GM19025 (cell line): Measurements from ENCODE around the gene PDE3B.
"Not testable (repeated sequence)": the region's sequence is repeated elsewhere in the genome, so short reads cannot be mapped to it uniquely, and the experiment has no call there.

Source experiments
- ATAC-seq: cut with Tn5 transposase; IDR thresholded peaks from one replicate; pipeline ENCODE4 v1.9.1; 2021; ENCODE audit warnings: mild to moderate bottlenecking, low read depth, moderate library complexity; ENCODE audit not compliant: unreplicated experiment

The PDE3B gene

DNA sequence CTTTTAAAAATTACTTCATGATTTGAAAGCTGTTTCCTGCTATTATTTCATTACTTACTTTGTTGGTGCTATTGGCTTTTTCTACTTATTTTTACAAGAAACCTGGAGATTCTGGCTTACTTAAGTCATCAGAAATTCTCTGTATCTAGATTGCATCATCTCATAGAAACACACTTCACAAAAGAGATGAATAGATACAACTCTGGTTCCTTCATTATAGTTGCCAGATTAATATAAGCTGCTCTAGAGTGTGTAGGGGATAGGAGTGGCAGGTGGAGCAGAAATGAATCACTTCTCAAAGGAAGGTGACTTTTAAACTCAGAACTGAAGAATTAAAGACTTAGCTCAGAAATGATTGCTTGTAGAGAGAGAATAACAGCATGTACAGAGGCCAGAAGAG, 228.4 kb downstream of the PDE3B start:
- no peak for ATAC-seq

DNA sequence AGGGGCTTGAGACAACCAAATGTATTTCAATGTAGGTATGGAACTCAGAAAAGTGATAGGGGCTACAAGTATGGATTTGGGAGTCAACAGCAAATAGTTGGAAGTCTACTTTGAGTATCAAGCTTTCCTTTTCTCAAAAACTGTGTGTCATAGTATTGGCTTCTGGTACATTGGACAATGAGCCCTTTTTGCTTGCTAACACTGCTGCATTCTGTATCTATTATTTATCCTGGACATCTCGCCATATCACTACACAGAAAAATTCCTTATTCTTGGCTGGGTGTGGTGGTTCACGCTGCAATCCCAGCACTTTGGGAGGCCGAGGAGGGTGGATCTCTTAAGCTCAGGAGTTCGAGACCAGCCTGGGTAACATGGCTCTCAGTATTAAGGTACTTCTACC, 230.0 kb downstream of the PDE3B start:
- no peak for ATAC-seq

DNA sequence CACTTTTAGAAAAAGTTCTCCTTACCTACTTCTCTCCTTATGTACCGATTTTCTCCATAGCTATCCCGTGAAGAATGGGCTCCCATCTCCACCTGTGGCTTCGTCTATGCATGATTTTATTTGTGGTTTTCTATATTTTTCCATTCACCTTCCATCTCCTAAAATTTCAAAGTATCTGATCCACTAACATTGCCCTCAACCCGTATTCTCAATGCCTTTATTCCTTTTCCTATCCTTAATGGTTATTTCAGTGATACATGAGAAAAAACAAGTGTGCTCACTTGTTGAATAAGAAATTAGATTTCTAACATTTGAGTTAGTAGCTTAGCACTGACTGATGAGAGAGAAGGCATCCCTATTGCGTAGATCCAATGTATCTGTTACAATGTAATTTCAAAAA, 231.6 kb downstream of the PDE3B start:
- no peak for ATAC-seq

DNA sequence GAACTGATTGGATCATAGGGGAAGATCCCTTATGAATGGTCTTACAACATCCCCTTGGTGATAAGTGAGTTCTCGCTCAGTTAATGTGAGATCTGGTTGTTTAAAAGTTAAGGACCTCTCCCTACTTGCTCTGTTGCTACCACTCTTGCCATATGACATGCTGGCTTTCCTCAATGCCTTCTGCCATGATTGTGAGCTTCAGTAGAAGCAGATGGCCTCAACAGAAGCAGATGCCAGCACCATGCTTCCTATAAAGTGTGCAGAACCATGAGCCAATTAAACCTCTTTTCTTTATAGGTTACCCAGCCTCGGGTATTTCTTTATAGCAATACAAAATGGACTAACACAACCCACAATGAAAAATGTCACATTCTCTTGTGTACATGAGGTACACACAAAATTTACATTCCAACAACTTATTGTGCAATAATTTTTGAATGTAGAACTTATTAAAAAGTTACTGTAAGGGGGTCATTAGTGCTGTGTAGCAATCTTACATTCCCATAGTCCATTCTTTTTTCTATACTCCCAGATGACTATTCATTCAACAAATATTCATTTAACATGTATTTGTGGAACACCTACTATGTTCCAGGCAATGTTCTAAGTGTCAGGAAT, 238.1 kb downstream of the PDE3B start:
- no peak for ATAC-seq

DNA sequence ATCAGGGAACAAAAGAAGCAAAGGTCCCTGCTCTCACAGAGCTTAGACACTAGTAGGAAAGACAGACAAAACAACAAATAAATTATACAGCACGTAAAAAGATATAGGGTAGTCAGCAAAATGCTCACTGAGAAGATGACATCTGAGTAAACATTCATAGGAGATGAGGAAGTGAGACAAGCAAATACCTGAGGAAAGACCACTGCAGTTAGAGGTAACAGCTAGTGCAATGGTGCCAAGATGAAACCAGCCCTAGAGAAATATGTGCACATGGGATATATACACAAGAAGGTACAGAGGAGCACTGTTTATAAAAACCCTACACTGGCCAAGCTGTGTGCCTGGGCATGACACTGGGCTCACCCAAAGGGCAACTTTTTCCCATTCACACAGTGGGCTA, 238.6 kb downstream of the PDE3B start:
- no peak for ATAC-seq

DNA sequence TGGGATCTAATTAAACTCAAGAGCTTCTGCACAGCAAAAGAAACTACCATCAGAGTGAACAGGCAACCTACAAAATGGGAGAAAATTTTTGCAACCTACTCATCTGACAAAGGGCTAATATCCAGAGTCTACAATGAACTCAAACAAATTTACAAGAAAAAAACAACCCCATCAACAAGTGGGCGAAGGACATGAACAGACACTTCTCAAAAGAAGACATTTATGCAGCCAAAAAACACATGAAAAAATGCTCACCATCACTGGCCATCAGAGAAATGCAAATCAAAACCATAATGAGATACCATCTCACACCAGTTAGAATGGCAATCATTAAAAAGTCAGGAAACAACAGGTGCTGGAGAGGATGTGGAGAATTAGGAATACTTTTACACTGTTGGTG, 240.1 kb downstream of the PDE3B start:
- ATAC-seq = not testable (repeated sequence)

DNA sequence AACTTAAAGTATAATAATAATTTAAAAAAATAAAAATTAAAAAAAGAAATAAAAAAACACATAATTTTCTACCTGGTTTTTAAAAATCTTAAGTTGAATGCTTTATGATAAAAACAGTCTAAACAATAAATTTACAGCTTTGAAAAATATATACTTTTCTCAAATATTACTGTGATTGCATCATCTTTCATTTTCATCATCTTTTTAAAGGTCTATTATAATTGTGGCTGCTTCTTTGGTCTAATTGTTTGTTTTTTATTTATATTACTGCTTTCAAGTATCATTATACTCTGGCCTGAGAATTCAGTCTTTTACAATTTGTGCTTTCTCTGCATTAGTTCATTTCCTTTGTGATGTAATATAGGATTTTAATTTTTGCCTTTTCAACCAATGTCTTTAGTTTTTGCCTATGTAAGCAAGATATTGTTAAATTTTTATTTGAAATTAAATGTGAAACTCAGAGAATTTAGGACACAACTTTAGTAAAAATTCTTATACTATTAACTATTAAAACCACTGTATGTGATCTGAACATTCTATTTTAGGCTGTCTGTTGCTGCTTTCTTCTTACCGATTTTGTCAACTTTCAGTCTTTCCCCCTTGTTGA, 241.2 kb downstream of the PDE3B start:
- no peak for ATAC-seq

DNA sequence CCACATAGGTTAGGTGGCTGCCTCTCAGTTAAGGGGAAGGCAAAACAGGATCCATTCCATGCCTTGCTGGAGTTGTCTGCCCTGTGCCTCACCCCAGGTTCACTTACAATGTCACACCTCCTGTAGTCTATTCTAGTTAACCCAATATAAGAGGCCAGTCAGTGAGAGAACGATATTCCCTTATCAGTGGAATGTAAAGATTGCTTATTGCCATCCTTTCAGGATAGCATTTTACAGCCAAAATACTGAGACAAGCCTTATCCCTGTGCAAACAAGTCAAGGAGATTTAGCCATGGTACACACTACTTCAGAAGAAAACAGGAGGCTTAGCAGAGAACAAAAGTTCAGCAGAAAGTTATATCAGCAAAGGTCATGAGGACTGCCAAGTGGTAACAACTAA, 242.9 kb downstream of the PDE3B start:
- ATAC-seq = no peak

DNA sequence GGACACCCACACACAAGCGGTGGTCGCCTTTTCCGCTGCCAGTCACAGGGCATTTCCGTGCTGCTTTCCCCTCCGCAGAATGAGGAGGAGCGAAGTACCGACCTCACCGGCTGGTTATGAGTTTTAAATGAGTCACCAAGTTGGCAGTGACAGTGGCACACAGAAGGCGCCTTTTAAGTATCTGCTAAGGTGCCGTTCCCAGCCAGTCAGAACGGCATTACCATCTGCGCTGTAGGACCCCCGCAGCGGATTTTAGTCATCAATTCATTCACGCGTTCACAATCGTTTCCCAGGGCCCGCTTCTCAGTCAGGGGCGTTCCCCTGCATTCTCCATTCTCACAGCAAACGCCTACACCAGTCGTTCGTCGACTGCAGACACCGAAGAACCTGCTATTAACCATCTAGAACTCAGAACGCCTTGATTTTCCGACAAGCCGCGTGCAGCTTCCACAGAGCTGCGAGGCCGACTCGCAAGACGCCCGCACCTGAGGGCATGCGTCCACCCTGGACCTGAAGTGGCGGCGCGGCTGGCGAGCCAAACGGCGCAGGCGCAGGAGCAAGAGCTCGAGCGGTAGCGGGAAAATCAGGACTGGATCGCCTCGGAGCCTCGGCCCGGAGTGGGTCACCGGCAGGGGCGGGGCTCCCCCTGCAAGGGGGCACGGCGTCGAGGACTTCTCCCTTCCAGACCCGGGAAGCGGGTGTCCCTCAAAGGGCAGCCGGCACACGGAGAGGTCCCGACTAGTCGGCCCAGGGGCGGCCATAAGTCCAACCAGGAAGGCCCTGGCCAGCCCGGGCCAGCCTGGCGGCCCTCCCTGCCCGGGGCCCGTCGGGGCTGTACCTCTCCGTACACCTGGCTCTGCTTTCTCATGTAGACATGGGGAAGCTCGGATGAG, 247.8 kb downstream of the PDE3B start:
- ATAC-seq = peak; percentile 40

DNA sequence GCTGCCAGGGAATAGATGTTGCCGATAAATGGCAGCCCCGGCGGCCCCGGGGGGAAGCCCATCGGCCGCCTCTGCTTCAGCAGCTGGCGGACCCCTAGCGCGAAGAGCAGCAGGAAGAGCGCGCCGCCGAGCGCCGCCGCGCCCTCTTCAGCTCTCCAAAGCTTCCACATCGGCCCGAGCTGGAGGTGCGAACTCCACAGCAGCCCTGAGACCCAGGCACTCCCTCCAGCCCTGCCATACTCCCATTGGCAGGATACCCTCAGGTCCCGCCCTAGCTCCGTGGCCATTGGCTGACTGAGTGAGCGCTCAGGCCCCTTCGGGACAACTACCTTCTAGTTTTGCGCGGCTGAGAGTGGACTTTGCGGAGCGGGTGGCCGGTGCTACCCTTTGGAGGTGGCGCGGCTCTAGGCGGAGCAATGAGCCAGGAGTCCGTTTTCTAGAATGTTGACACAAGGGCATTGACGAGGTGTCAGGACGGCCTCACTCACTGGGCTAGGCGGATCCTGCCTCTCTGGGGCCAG, 248.5 kb downstream of the PDE3B start, which contains the start of gene CYP2R1:
Gene CYP2R1, minus strand, starts transcription at position 196 of the 521 bp plus-strand sequence. Its CDS starts 26 bp downstream, at position 170.
- peak; percentile 94 for ATAC-seq

DNA sequence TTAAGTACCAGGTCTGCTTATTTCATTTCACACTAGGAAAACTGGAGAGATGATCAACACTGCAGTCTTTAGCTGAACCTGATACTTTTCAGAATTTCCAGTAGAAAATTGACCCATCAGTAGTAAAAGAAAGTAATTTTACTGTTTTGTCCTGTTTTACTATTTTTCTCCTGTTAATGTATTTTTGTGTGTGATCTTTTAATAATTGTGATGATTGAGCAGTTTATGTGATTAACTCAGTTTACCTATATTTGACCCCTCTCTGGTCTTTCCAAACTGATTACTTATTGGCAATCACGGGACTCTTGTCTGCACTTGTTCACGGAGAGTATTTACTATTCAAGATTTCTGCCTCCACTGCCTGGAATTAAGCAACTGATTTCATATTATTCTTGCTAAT, 249.0 kb downstream of the PDE3B start:
- no peak for ATAC-seq

DNA sequence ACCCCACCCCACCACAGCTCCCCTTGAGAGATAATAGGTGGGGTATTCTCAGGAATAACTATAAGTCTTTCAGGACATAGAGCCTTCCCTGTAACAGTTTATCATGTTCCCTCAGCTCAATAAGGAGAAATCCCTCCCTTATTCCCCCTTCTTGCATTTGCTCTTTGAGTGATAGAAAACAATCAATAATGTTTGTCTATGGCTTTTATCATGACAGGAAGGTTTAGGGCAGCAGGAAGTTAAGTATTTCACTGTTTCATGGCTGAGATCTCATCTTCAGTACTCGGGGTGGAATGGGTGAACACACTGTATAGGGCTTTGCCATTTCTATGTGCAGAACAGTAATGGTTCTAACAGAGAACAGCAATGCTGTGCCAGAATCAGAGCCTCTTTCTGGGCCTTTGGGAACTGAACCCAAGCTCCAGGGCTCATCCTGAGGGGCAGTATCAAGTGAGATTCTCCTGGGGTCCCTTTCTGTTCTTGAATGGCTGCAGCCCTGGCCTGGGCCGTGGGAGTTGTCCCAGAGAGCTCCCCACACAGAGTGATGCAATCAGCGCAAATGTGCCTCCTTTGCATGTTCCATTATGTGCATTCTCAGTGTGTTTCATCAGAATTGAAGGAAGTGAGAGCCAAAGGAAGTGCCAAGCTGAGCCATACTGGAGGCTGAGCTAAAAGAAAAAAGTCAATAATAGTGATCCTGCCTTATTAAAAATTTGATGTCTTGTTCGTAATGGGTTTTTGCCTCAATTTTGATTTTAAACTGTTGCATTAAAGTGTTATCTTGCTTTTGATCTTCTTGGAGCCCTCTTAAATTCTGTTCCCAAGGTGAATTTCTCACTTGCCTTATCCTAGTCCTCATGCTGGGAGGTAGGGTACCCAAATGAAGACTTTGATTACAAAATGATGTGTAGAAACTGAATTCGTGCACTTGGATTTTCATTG, 251.3 kb downstream of the PDE3B start:
- ATAC-seq = no peak

DNA sequence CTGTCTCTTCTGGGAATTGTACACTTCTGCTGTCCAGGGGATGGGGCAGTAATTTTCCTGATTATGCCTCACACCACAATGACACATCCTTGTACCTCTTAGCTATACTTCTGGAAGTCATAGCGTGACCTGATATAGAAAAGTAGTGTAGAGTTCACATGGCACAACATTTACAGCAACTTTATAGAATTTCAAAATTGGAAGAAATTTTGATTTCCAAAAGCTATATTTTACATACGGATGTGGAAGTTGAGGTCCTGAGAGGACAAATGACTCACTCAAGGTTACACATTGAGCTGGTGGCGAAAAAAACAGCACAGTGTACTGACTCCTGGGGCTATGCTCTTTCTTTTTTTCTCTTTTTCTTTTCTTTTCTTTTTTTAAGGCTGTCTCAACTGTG, 254.8 kb downstream of the PDE3B start:
- ATAC-seq = no peak

DNA sequence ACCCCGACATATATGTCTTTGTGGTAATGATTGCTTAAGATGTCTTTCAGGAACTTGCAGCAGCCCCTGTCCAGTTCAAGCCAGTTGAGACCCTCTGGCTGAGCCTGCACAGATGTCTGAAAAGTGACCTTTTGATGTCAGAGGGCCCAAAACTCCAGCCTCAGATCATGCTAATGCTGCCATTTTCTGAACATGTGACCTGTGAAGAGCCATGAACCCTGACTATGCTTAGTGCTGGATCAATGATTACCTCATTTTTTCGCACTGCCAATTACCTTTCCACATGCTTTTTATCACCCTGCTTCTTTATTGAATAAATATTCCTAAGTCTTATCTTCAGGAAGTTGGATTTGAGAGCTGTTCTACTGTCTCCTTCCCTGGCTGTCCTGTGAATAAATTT, 255.3 kb downstream of the PDE3B start:
- ATAC-seq = no peak

DNA sequence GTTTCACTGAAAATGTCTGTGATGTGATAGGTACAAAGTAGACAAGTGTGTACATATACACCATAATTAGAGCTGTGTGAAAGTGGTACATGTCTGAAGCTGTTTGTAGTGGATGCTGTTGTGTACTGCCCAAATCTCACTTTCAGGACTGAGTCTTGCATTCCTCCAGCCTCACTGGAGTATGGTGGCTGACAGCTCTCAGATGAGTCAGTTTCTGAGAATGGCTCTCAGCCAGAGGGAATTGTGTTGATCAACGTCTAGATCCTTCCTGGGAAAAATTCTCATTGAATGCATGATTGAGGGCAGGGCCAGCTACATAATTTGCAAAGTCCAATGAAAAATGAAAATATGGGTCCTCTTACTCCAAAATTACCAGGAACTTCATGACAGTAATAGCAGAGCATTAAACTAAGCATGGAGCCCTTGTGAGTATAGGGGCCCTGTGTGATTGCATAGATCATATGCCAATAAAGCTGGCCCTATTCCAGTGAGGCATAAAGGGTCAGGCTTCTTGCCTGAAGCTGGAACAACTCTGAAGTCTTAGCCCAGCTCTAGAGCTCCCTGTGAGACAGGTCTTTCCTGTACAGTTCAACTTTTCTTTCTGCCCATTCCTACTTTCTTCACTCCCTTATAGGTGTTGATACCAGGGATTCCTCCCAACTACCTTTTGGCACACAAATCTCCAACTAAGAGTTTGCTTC, 259.2 kb downstream of the PDE3B start:
- no peak for ATAC-seq

DNA sequence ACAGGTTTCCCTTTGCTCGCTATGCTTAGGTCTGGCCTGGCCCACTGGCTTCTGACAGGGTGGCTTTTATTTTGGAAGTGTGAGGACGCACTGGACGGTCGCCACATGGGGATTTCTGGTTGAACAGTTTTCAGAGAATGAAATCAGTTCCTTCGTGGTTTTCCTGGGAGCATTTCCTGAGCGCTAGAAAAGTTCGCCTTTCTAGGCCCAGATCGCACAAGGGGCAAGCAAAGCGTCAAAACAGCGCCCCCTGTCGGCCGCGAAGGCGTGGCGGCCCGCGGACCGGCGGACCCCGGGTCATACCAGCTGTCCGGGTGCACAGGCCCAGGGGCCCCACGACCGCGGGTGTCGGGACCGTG, 261.1 kb downstream of the PDE3B start:
- peak; percentile 37 for ATAC-seq

DNA sequence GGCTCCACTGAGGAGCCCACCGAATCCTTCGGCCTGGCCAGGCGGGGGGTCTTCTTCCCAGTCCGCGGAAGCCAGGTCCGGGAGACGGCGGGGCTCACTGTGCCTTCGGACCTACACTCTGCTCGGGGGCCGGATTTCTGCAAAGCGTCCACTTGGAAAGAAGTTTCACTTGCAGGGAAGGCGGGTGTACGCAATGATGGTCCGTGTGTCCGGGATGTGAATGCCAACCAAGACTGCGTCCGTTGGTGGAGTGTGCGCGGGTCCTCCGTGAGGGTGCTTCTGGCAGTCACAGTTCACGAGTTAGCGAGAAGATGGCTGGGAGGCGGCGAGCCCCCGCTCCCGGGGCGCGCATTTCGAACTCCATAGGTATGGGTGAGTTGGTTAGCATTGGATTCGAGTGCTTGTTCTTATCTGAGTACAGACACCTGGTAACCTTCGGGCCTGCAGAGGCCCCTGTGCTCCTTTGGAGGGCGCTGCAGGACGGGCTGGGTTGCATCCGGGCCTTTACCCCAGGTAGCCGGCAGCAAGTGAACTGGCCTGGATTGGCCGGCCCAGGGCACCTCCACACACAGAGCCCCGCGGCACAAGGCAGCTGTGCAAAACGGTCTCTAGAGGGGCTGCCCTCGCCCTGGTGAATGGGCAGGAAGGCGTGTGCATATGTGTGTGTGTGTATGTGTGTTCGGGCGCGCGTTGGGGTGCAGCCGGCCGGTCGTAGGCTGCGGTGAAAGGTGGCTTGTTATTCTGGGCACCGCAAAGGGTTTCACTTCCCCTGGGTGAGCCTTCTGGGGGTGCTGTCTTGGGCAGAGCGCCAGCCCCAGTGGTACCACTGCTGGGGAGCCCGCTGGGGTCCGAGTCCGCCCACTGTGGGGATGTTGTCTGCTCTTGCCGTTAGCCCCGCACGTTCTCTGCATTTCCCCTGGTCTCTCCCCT, 261.8 kb downstream of the PDE3B start:
- peak; percentile 63 for ATAC-seq

DNA sequence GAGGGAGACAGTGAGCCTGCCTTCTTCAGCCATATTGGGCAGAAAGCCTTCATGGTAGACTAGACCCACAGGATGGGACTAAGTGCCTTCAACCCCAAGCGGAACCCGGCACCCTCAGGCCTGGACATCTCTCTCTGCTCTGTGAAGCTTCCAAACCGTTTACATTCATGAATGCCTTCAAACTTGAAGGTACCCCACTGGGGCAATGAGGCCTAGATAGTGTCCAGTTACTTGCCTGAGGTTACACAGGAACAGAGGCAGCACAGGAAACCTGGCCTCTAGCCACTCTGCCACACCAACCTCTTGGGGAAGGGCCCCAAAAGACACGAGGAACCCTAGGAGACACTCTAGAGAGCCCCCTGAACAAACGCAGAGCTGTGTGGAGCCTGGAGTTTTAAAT, 263.0 kb downstream of the PDE3B start:
- no peak for ATAC-seq

DNA sequence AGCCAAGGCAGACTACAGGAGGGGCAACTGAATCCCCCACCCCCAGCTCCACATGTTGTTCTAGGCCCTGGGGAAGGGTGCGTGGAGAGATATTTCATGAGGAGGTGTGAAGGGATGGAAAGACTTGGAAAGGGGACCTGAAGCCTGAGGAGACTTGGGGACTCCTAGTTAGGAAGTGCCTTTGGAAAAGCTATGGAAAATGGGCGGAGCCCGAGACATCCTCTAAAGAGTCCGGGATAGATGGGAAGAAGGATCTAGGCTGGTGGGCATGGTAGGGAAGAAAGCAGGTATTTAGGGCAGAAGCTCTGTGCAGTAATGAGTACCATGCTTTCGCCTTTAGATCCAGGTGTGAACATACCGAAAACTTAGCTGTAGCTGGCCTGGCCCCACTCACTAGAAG, 263.4 kb downstream of the PDE3B start:
- ATAC-seq = no peak
